NCI-H2196 (cell line): ENCODE data around the gene PPP1R37.
A peak's percentile ranks its signal among the peaks of the same experiment; 100 is the strongest.

ENCODE experiments used
- DNase-seq: peaks from one replicate; lab custom pipeline; 2025; ENCODE audit not compliant: unreplicated experiment; lab: John Stamatoyannopoulos, UW

The PPP1R37 gene

GRCh38 chr19:45164577-45165335 lies 71.8 kb downstream of the PPP1R37 start:
- no peak for DNase-seq

- DNase-seq: no peak
These were observed 73.8 kb downstream of the PPP1R37 start for GRCh38 chr19:45166723-45167252.

- DNase-seq: no peak
These were observed 75.9 kb downstream of the PPP1R37 start for GRCh38 chr19:45168767-45169351.

GRCh38 chr19:45169602-45170001 lies 76.6 kb downstream of the PPP1R37 start:
- no peak for DNase-seq

GRCh38 chr19:45170146-45171106 lies 77.4 kb downstream of the PPP1R37 start:
- no peak for DNase-seq

GRCh38 chr19:45171211-45171623 lies 78.2 kb downstream of the PPP1R37 start:
- no peak for DNase-seq

GRCh38 chr19:45172173-45172572 lies 79.2 kb downstream of the PPP1R37 start:
- DNase-seq: no peak

- no peak for DNase-seq
These were observed 79.7 kb downstream of the PPP1R37 start for GRCh38 chr19:45172611-45173208.

- no peak for DNase-seq
These were observed 80.8 kb downstream of the PPP1R37 start for GRCh38 chr19:45173816-45174215.

- DNase-seq: no peak
These were observed 82.8 kb downstream of the PPP1R37 start for GRCh38 chr19:45175515-45176345.

- no peak for DNase-seq
These were observed 84.9 kb downstream of the PPP1R37 start, which contains the start of gene TRAPPC6A for GRCh38 chr19:45177817-45178261. Gene TRAPPC6A (minus strand): TSS chr19:45178237. CDS start chr19:45178218, 19 bp downstream.

GRCh38 chr19:45178262-45179071 lies 85.5 kb downstream of the PPP1R37 start, which contains the start of gene BLOC1S3:
Gene BLOC1S3 (plus strand): TSS chr19:45178784. CDS start chr19:45179297, 513 bp downstream.
- DNase-seq: peak; percentile 100

GRCh38 chr19:45179072-45179891 lies 86.3 kb downstream of the PPP1R37 start:
- no peak for DNase-seq

GRCh38 chr19:45179892-45180370 lies 87.0 kb downstream of the PPP1R37 start:
- no peak for DNase-seq

GRCh38 chr19:45180936-45181335 lies 88.0 kb downstream of the PPP1R37 start:
- no peak for DNase-seq

- DNase-seq: no peak
These were observed 89.8 kb downstream of the PPP1R37 start for GRCh38 chr19:45182758-45183157.

GRCh38 chr19:45184115-45184514 lies 91.1 kb downstream of the PPP1R37 start:
- DNase-seq: no peak
